KMS-11 (cell line): Measurements from ENCODE around the gene NPC2.

Source experiments
- H2AFZ ChIP-seq: fragments of 200-600 bp; sonication (generic); 2 replicates; pipeline ENCODE4 v1.6.1; 2016; ENCODE audit warnings: antibody characterized with exemption, mixed run types, low read depth
- H3K27ac ChIP-seq: fragments of 200-600 bp; sonication (generic); 2 replicates; pipeline ENCODE4 v1.6.1; 2016; ENCODE audit warnings: mild to moderate bottlenecking, mixed run types
- H3K27me3 ChIP-seq: fragments of 200-600 bp; sonication (generic); 2 replicates; pipeline ENCODE4 v1.6.1; 2017; ENCODE audit warnings: mild to moderate bottlenecking, low read depth, mixed run types, moderate library complexity; ENCODE audit not compliant: insufficient read depth
- H3K36me3 ChIP-seq: fragments of 200-600 bp; sonication (generic); 2 replicates; pipeline ENCODE4 v1.6.1; 2017; ENCODE audit warnings: mild to moderate bottlenecking, mixed run types; ENCODE audit not compliant: insufficient read depth
- H3K4me1 ChIP-seq: fragments of 200-600 bp; sonication (generic); 2 replicates; pipeline ENCODE4 v1.6.1; 2016; ENCODE audit warnings: mild to moderate bottlenecking, low read depth, mixed run types; ENCODE audit not compliant: poor library complexity, severe bottlenecking
- H3K4me2 ChIP-seq: fragments of 200-600 bp; sonication (generic); 2 replicates; pipeline ENCODE4 v1.7.0; 2016; ENCODE audit warnings: mild to moderate bottlenecking, mixed run types
- H3K4me3 ChIP-seq: fragments of 200-600 bp; sonication (generic); IDR thresholded peaks from 2 replicates; pipeline ENCODE4 v1.6.1; 2017; ENCODE audit warnings: low read depth, low read length, mixed read lengths; ENCODE audit not compliant: insufficient read depth
- H3K79me2 ChIP-seq: fragments of 200-600 bp; sonication (generic); 2 replicates; pipeline ENCODE4 v1.6.1; 2016; ENCODE audit warnings: low read depth, mixed run types; ENCODE audit not compliant: insufficient read depth
- H3K9ac ChIP-seq: fragments of 200-600 bp; sonication (generic); 2 replicates; pipeline ENCODE4 v1.6.1; 2016; ENCODE audit warnings: mild to moderate bottlenecking, mixed run types
- H4K20me1 ChIP-seq: fragments of 200-600 bp; sonication (generic); 2 replicates; pipeline ENCODE4 v1.6.1; 2016; ENCODE audit warnings: mild to moderate bottlenecking, mixed run types; ENCODE audit not compliant: insufficient read depth
- TF ChIP-seq, protein P1 (sequence below): fragments of 200-600 bp; sonication (generic); conservative IDR thresholded peaks from 2 replicates; pipeline ENCODE4 v1.6.1; 2017; ENCODE audit warnings: low read depth, mild to moderate bottlenecking, antibody characterized with exemption, low read length, moderate library complexity, mixed read lengths

The NPC2 gene

DNA sequence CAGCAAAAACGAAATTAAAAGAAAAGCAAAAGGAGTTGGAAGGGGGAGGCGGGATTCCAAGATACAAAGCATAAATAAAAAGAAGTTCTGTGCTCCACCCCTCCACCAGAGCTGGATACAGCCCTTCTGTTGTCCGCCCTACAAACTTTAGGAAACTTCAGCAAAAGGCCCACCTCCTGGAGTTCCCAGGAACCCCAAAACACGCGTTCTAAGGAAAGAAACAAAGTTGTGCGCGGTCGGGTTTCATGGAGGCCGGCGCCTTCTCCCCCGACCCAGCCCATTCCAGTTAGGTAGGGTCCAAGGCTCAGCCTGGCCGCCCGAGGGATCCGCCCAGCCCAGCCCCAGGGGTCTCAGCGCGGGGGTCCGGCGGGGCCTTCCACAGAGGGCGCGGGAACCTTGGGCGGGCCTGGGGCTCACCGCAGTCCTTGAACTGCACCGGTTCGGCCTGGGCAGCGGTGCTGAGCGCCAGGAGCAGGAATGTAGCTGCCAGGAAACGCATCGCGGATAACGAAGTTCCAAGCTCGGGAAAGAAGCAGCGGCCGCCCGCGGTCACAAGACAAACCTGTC, at the start of gene NPC2:
TSS of gene NPC2 (minus strand) at position 530 of the 567 bp plus-strand sequence. CDS start at position 499, 31 bp downstream.
- Histone ChIP-seq H3K4me1 (peaks cover 24% of the 10 kb centered on the region), H4K20me1 (no peaks in the 10 kb centered on the region), H3K36me3 (no peaks in the 10 kb centered on the region), H3K9ac (peak within 1 kb of the TSS; percentile 64; the same call in 1 of the 2 replicates), H3K79me2 (no peaks in the 10 kb centered on the region), H3K27me3 (no peaks in the 10 kb centered on the region), H2AFZ (peak within 1 kb of the TSS; percentile 91), H3K4me3 (no peak within 1 kb of the TSS), H3K4me2 (peak within 1 kb of the TSS; percentile 88), H3K27ac (no peak within 1 kb of the TSS)
- TF ChIP-seq, protein P1, sequence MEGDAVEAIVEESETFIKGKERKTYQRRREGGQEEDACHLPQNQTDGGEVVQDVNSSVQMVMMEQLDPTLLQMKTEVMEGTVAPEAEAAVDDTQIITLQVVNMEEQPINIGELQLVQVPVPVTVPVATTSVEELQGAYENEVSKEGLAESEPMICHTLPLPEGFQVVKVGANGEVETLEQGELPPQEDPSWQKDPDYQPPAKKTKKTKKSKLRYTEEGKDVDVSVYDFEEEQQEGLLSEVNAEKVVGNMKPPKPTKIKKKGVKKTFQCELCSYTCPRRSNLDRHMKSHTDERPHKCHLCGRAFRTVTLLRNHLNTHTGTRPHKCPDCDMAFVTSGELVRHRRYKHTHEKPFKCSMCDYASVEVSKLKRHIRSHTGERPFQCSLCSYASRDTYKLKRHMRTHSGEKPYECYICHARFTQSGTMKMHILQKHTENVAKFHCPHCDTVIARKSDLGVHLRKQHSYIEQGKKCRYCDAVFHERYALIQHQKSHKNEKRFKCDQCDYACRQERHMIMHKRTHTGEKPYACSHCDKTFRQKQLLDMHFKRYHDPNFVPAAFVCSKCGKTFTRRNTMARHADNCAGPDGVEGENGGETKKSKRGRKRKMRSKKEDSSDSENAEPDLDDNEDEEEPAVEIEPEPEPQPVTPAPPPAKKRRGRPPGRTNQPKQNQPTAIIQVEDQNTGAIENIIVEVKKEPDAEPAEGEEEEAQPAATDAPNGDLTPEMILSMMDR, result no peak

GRCh38 chr14:74542056-74542685, 49.1 kb upstream of the NPC2 start:
- H3K4me3 ChIP-seq, result no peak overlapping the region
- no peak overlapping the region for H3K9ac ChIP-seq
- H3K4me1 ChIP-seq, result no peaks in the 10 kb centered on the region
- TF ChIP-seq, protein P1, result no peak
- no peak overlapping the region for H3K27ac ChIP-seq
- H2AFZ ChIP-seq, result no peak overlapping the region
- H3K36me3 ChIP-seq, result no peaks in the 10 kb centered on the region
- H4K20me1 ChIP-seq, result no peaks in the 10 kb centered on the region
- H3K4me2 ChIP-seq, result no peak overlapping the region
- H3K79me2 ChIP-seq, result no peaks in the 10 kb centered on the region
- no peaks in the 10 kb centered on the region for H3K27me3 ChIP-seq

DNA sequence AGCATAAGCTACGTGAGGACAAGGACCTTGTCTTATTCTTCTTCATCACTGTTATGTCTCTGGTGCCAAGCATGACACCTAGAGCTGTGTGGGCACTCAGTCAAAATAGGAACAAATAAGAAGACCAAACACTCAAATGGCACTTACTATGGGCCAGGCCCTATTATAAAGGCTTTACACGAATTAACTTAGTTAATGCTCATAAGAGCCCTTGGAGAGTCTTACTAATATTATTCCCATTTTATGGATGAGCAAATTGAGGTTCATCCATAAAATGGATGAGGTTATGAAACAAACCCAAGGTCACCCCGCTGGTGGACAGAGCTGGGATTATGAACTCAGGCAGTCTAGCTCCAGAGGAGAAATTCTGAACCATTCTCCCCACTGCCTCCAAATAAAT, 48.1 kb upstream of the NPC2 start:
- Histone ChIP-seq H3K79me2 (no peaks in the 10 kb centered on the region), H3K36me3 (no peaks in the 10 kb centered on the region), H3K4me3 (no peak overlapping the region), H3K4me2 (no peak overlapping the region), H3K27ac (no peak overlapping the region), H4K20me1 (no peaks in the 10 kb centered on the region), H3K27me3 (no peaks in the 10 kb centered on the region), H2AFZ (no peak overlapping the region), H3K4me1 (no peaks in the 10 kb centered on the region), H3K9ac (no peak overlapping the region)
- TF ChIP-seq, protein P1, result no peak

- TF ChIP-seq, protein P1, result no peak
- no peak overlapping the region for H3K27ac ChIP-seq
- H3K4me2 ChIP-seq, result no peak overlapping the region
Measured at GRCh38 chr14:74539503-74539902, 46.4 kb upstream of the NPC2 start.

More at GRCh38 chr14:74539503-74539902, 46.4 kb upstream of the NPC2 start:
- no peak overlapping the region for H3K4me3 ChIP-seq
- no peaks in the 10 kb centered on the region for H4K20me1 ChIP-seq
- no peaks in the 10 kb centered on the region for H3K27me3 ChIP-seq
- no peak overlapping the region for H2AFZ ChIP-seq
- no peaks in the 10 kb centered on the region for H3K4me1 ChIP-seq
- H3K36me3 ChIP-seq, result no peaks in the 10 kb centered on the region
- no peaks in the 10 kb centered on the region for H3K79me2 ChIP-seq
- H3K9ac ChIP-seq, result no peak overlapping the region
